Left kidney (tissue), 2 donors: ENCODE results near the gene CAMKMT. TPM values are rescaled to one million over a fixed set of nuclear protein-coding genes. Genes with fewer than 3 reads are reported as not detected.
A peak's percentile ranks its signal among the peaks of the same experiment; 100 is the strongest.
"Not testable (repeated sequence)": the region's sequence is repeated elsewhere in the genome, so short reads cannot be mapped to it uniquely, and the experiment has no call there.

Experiments used
- DNase-seq: peaks from one replicate; pipeline ENCODE4 v3.0.0-alpha.2; 2013
- polyA plus RNA-seq: library from polyadenylated mRNA; unstranded; fragments of 120-200 nt; gene quantifications from one replicate; pipeline ENCODE4 v1.2.1, GENCODE V29; 2013; ENCODE audit not compliant: insufficient read length

CAMKMT gene
- polyA plus RNA-seq, 1 donor, result 16.0 TPM

DNA sequence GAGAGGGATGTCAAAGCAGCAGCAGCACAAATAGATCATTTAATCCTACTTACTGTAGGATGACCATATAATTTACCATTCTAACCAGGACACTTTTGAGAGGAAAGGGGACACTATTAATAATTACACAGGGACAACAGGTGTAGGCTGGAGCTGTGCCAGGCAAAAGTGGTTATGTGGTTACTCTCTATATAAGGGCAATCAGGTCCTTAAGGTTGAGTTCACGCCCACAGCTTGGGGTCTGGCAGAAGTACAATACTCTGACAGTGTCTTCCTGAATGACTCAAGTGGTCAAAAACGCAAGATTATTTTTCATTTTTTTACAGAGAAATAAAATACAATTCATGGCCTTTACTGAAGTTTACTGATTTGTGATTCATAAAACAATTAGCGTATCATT, 3.2 kb upstream of the CAMKMT start:
- no peak for DNase-seq

DNA sequence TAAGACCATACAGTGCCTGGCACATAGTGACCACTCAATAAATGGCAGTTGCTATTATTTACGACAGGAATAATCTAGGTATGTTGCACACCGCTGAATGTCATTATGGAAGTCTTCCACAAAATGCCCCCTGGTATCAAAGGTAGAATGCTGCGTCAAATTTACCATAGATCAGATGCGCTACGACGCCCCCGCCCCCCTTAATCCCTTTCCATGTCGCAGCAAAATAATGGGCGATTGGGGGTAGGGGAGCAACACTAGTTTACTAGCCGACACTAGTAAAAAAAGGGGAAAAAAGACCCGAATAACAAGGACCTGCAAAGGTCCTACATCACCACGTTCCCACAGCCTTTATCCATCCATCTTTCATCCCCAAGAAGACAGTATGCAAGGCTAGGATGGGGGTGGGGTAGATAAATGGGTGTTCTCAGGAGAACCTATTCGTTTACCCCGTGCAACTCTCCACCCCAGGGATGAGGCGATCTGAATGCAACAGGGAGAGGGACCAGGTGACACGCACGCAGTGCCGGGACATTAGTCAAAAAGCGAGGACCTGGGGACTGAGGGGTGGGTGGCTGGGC, 908 bp upstream of the CAMKMT start:
- DNase-seq, result peak; percentile 59

DNA sequence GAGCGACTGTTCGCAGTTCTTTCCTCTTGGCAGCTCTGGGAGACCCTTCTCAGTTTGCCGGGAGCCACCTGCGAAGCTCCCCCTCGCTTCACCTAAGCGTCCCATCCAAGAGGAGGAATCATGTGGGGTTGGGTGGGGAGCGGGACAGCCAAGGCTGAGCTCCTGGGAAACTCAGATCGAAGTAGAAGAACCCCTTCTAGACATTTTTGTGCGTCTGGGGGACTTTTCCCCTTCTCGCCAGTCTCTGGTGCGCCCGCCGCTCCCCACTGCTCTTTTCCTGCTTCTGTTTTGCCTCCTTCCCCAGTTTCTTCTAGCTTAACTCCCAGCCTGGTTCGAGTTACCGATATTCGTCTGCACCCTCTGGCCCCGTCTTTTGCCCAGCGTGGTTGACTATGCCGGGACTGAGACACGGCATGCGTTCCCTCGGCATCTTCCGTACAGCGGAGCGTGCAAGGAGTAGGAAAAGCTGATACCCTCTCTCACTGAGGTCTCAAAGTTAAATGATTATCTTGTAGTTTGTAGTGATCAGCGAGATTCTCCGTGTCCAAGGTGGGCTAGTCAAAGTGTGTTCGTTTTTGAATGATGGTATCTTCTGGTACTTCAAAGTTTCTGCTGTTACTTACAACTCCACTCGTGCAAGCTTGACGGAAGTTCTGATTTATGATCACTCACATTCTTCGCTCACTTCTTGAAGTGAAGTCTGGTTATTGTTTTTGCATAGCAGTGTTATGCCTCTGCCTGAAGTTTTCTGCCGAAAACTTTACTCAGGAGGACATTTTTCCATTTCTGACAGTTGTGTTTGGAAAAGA, 664 bp downstream of the CAMKMT start:
- DNase-seq, result peak; percentile 42

DNA sequence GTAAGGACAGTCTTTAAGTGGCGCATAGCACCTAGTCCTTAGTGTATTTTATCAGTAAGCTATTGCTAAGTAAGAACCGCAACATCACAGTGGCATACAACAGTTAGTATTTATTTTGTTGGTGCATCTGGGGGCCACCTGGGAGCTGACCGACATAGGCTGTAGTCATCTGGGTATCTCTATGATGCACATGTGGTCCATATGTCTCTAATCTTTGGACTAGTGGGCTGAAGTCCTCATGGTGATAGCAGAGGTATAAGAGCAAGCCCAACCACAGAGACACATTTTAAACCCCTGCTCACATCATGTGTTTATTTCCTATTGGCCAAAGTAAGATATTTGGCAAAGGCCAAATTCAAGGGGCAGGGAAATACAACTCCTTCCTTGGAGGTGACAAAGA, 2.9 kb downstream of the CAMKMT start:
- no peak for DNase-seq

DNA sequence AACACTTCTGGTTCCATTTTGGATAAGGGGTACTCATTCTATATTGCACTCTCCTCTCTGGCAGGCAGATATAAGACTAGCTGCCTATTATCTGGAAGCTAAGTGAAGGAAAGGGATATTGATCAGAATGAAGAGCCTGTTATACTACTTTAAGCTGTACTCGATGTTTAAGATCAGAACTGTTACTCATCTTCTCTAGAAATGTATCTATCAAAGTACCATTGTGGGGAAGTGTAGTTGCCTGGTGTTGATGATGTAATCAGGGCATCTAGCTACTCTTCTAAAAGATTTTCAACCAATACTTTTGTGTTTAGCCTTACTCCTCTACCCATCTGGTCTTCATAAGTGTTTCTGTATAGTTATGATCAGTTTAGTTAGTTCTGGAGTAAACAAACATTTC, 5.8 kb downstream of the CAMKMT start:
- no peak for DNase-seq

DNA sequence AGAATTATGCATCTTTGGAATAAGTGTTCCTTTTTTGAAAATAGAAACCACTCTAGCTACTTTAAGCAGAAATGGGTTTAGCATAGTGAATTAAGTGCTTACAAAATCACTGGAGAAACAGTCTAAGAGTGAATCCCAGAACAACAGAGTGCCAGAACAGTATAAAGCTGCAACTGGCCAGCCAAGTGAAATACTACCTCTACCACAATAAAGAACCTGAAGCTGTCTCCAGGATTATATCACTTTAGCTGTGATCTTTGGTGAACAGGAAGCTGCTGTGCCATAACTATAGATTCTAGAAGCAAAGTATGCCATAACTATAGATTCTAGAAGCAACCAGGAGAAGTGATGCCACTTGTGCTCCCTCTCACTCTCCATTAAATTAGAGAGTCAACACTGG, 7.6 kb downstream of the CAMKMT start:
- no peak for DNase-seq

DNA sequence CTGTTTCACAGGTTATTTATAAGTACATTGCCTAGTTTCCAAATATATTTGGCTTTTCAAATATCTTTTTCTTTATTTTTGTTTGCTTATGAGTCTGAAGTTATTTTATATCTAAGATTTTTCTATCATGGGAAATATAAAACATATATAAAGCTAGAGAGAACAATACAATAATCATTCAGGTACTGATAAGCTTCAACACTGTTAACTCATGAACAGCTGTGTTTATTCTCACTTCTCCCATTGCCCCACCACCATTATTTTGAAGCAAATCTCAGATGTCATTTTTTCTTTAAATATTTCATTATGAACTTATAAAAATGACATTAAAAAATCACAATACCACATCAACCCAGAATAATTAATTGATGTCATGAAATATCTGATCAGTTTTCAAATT, 9.7 kb downstream of the CAMKMT start:
- DNase-seq, result no peak

DNA sequence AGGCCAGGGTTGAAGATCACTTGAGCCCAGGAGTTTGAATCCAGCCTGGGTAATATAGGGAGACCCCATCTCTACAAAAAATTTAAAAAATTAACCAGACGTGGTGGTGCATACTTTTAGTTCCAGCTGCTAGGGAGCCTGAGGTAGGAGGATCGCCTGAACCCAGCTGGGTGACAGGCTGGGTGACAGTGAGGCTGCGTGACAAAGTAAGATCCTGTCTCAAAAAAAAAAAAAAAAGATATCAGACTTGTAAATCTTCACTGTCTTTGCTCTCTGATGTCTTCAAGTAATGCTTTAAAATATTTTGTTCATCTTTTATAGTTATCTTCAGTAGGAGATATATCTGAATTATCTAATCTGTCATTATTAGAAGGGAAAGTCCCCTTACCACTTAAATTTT, 10.5 kb downstream of the CAMKMT start:
- no peak for DNase-seq

DNA sequence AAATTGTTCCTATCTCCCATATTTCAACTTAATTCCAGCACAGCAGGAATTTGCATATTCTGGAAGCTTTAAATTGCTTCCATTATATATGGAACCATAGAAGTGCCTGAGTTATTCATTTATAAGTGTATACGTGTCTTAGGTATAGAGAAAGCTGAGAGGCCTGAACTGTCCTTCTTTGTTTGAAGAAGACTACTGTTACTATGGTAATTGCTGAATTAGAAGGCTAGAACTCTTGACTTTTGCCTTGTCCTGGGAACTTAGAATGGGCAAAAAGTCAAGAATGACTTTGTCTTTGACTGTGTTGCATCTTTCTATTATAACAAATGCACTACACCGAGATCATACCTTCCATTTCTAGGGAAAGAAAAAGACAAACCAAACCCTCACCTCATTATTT, 15.7 kb downstream of the CAMKMT start:
- DNase-seq, result no peak

DNA sequence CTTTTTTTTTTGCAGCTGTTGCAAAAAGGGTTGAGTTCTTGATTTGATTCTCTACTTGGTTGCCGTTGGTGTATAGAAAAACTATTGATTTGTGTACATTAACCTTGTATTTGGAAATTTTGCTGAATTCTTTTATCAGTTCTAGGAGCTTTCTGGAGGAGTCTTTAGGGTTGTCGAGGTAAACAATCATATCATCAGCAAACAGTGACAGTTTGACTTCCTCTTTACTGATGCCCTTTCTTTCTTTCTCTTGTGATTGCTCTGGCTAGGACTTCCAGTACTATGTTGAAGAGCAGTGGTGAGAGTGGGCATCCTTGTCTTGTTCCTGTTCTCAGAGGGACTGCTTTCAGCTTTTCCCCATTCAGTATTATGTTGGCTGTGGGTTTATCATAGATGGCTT, 23.5 kb downstream of the CAMKMT start:
- DNase-seq, result not testable (repeated sequence)

DNA sequence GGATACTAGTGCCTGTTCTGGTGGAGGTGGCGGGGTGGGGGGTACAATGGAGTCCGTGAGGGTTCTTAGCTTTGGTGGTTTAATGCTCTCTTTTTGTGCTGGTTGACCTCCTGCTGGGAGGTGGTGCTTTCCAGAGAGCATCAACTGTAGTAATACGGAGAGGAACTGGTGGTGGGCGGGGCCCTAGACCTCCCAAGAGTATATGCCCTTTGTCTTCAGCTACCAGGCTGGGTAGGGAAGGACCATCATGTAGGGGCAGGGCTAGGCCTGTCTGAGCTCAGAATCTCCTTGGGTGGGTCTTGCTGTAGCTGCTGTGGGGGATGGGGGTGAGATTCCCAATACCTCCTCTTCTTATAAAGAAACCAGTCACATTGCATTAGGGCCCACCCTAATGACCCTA, 27.1 kb downstream of the CAMKMT start:
- no peak for DNase-seq

DNA sequence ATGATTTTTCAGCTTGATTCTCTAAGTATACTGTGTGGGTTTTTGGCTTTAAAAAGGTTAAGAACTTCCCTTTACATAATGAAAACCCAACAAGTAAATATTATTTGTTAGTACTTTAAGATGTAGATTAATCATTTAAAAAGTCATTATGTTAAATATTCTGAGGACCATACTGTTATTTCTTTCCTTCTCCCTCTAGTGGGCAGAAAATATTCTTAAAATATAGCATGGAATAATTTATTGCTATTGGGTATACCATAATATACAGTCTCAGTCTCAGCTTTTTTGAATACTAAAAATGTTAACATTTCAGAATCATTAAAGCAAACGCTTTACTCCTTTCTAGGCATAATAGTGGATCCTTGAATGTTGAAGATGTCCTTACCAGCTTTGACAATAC, 28.1 kb downstream of the CAMKMT start:
- DNase-seq, result no peak

DNA sequence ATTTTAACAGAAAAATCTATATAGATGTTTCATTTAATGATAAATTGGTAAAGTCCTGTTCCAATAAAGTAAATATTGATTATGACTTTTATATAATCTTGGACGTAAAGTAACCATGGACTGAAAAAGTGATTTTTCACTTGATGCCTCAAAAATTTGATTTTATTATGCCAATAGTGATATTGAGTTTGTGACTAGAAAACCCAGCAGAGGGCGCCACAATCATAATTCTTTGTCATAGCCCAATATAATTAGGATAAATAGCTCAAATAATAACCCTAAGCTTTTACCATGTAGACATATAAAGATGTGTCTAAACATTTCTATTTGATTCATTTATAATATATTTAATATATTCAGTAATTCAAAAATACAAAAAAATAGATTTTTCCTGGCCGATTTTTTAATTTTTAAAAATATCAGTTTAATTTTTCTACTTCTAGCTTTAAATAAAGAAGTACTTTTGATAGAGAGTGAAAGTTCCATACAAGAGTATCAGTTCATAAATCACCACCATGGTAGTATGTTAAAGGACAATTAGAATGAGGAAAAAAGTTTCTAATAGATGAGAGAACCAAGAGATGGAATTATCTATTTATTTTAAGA, 30.7 kb downstream of the CAMKMT start:
- peak; percentile 31 for DNase-seq

DNA sequence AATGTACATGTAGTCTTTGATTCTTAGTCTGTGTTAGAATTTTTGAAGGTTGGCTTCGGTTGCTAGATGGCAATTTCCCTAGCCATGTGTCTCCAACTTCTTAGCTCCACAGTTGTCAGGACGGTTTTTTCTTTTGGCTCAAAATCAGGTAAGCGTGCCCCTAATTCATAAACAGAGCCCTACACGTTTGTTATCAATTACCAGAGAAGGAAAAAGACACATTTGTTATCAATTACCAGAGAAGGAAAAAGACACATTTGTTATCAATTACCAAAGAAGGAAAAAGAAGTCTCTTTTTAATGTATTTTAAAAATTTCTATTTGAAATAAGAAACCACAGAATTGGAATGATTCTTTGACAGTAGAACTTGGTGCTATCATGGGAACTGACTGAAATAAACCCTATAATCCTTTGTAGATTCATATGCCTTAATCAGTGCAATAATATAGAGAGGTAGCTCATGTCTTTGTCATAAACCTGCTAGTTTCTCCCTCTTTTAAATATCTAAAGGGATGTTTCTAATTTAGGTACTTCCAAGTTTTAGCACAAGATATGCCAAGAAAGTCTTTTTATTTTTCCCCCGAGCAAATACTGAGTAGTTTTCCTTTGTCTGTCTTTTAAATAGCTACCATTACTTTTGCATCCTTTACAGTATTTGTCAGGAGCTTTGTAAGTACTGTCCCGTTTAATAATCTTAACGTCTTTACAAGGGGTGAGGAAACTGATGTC, 35.9 kb downstream of the CAMKMT start:
- DNase-seq, result no peak

DNA sequence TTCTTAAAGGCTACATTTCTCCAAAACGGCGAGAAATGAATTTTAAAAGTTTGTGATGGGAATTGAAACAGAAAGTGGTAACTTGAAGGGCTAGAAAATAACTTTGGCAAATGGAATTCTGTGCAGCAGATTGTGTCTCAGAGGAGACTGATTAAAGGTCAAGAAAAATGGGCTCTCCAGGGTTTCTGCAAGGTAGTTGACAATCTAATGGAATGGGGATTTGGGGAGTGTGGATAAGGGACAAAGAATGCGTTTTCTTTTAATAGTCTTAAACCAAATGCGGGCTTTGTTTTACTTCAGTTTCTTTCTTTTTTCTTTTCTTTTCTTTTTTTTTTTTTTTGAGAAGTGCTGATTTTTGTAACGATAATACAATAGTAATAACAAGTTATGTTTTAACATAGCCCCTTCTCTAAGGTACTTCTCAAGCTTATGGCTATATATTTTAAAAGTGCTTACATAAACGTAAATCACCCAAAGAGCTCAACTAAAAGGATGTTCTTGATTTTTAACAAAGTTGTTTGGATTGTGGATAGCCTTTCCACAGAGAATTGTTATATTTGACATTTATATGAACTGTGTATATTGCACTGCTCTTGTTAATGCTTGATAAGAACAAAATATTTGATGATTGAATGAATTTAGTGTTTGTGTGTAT, 36.6 kb downstream of the CAMKMT start:
- no peak for DNase-seq

DNA sequence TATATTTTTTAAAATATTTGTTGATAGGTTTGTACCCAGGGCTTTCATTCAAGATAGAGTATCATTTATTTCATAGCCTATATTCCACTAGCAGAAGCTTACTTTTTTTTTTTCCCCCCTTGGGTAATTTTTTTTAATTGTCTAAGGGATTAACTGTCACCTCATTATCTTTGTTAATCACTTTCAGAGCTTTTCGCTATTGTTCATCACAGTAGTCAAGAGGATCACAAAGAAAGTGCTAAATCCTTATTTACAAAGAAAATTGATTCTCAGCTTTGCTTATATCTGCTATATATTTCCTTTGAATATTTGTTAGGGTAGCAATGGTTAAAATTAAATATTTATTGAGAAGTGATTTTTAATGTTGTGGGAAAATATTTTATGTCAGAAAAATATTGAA, 59.0 kb downstream of the CAMKMT start:
- no peak for DNase-seq

DNA sequence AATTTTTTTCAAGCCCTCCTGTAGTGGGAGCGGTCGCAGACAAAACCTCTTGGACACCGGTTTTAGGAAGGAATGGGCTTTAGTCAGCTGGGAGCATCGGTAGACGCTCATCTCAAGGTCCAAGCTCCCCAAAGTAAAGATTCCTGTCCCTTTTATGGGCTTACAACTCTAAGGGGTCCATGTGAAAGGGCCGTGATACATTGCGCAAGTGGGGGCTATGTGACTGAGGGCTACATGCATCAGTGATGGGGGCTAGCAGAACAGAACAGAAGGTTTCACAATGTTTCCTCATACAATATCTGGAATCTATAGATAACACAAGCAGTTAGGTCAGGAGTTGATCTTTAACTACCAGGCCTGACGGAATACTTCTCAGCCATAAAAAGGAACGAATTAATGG, 62.5 kb downstream of the CAMKMT start:
- DNase-seq, result no peak

DNA sequence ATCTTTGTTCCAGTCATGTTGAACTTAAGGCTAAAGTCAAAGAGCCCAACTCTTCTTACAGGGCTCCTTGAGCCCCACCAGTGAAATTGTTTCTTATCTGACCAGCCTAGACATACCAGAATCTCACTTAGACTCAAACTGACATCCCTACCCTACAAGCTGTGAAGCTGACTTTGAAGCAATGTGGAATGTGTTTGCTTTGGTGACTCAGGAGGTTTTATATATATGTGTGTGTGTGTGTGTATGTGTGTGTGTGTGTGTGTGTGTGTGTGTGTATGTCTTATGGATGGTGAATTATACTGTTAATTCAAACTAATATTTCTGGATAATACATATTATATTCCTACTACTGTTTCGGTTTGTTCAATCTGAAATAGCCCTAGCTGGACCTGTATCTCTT, 67.3 kb downstream of the CAMKMT start:
- DNase-seq, result no peak

DNA sequence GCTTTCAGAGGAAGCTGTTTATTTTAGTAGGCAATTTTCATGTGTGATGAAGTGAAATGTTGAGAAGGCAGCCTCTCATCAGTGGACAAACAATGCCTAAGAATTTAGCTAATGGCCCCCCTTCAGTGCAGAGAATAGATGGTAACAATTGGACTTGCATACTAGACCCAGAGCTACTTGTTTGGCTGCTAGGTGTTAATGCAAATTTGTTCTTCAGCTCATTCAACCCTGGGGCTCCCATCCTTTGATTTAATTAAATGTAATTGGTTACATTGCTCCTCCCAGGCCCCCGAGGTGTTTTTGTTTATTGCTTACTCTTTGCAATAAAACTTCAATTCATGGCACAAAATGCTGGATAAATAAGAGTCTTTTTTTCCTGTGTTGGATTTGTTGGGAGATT, 68.6 kb downstream of the CAMKMT start:
- DNase-seq, result no peak

DNA sequence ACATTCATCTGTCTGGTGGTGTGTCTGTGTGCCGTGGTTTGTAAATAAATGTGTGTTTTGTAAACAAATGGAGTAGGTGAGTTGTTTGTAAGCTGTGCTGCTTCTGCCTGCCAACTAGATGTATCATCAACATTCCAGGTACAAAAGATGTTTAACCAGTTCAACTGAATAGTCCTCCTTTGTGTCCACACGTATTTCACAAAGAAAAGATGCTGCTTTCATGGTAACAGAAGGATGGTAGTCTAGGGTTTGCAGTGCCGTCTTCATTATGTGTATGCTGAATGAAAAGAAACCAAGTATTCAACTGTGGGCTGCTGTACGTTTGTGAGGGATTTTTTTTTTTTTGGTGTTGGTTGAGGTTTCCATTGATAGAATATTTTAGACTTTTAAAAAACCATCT, 72.1 kb downstream of the CAMKMT start:
- no peak for DNase-seq

DNA sequence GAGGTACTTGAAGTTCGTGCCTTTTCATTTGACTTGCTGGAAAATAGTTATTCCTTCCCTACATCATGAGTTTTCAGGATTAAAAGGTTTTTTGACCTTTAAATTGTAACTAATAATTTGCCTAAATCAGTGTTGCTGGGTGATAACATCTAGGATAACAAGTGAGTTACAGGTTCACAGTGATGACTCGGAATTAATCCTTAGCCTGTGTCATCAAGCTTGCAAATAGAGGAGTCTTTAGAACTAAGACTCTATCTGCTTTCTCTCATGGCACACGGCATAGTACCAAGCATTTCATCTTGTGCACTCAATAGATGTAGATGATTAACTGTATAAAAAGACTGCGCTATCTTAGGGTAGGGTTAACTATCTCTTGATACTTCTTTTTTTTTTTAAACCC, 79.5 kb downstream of the CAMKMT start:
- no peak for DNase-seq

DNA sequence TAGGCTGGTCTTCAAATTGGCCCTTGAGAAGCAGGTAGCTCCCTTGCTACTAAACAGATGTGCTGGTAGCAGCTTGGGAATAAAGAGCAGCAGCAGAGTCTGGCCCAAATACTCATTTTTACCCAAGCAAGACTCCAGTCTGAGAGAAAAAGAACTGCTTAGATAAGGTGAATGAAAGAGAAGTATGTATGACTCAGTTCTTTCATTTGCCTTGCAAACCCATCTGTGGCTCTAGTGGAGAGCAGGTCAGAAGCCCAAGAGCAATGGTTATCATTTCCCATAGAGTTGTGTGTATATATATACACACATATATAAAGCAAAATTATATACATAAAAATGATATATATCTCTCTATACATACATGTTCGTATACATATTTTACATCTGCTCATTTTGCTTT, 80.3 kb downstream of the CAMKMT start:
- no peak for DNase-seq

DNA sequence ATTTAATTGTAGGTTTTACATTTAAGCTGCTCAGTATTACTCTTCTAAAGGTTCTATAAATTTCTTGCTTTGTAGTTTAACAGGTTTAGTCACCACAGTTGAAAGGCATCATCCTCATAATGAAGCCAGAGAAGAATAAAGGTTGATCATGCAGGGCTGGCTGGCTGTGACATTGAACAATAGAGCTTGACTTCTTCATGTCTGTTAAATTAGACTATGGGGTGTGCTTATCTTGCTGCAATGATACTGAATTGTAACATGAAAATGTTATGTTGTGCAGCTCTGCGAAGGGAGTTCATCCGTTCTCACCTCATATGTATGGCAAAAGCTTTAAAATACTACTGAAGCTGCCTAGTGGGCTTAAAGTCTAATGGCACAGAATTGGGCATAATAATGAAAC, 81.8 kb downstream of the CAMKMT start:
- DNase-seq, result no peak
